GM10266 (cell line): ENCODE measurements around the gene MAP2K5.

Experiments
- DNase-seq: peaks from one replicate; pipeline ENCODE4 v3.0.0; 2012; ENCODE audit errors: extremely low spot score
- CTCF ChIP-seq: IDR thresholded peaks from 2 replicates; pipeline ENCODE4 v1.5.1; 2012; ENCODE audit warnings: mild to moderate bottlenecking, low read depth; ENCODE audit not compliant: control insufficient read depth, insufficient read depth; ENCODE audit errors: missing control alignments

The MAP2K5 gene

GRCh38 chr15:67828969-67829646, 286.6 kb downstream of the MAP2K5 start:
- no peak for DNase-seq
- TF ChIP-seq CTCF, result no peak

GRCh38 chr15:67829647-67830504, 287.4 kb downstream of the MAP2K5 start:
- TF ChIP-seq CTCF, result no peak
- no peak for DNase-seq

- TF ChIP-seq CTCF, result no peak
- no peak for DNase-seq
Observed at GRCh38 chr15:67831363-67831762, 288.9 kb downstream of the MAP2K5 start.

- peak; percentile 47 for DNase-seq
- TF ChIP-seq CTCF, result peak; percentile 38
Observed at GRCh38 chr15:67832031-67832551, 289.6 kb downstream of the MAP2K5 start.

GRCh38 chr15:67832897-67833709, 290.6 kb downstream of the MAP2K5 start:
- no peak for TF ChIP-seq CTCF
- DNase-seq, result no peak

GRCh38 chr15:67833710-67834511, 291.4 kb downstream of the MAP2K5 start:
- peak; percentile 65 for TF ChIP-seq CTCF
- peak; percentile 79 for DNase-seq
